Activated CD4-positive, alpha-beta T cell treated with anti-CD3 and anti-CD28 coated beads for 48 hours (primary cell): ENCODE results near the gene DRD4.

ENCODE experiments used
- DNase-seq: peaks from one replicate; pipeline ENCODE4 v3.0.0-alpha.2; 2020

The DRD4 gene

DNA sequence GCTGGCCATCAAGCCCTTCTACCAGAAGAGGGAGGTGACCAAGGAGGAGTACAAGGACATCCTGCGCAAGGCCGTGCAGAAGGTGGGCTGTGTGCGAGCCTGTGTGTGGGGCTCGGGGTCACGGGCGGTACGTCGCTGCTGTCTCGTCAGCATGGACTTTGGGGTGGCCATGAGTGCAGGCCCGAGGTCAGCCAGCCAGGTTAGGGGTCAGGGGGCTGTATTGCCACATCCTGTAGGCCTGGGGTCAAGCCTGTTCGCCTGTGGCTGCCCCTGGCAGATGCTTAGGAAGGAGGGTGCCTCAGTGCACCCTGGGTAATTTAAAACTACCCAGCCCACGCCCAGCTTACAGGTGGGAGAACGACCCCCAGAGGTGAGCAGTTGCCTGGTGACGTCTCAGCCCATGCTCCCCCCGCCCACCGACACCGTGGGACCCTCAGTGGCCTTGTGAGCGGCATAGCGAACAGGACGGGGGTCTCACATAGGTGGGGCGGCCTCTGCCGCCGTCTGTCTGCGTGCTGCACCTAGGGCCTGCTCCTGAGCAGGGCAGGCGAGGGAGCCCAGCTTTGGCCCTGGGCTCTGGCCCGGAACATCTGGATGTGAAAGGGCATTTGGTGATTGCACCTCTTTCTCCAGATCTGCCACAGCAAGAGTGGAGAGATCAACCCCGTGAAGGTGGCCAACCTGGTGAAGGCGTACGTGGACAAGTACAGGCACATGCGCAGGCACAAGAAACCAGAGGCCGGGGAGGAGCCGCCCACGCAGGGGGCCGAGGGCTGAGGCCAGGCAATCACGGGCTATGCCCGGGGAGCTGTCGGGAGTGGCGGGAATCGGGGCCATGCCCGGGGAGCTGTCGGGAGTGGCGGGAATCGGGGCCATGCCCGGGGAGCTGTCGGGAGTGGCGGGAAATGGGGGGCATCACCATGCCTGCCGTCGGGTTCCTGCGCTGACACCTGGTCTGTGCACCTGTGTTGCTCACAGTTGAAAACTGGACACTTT lies 25.8 kb upstream of the DRD4 start:
- peak; percentile 4 for DNase-seq

DNA sequence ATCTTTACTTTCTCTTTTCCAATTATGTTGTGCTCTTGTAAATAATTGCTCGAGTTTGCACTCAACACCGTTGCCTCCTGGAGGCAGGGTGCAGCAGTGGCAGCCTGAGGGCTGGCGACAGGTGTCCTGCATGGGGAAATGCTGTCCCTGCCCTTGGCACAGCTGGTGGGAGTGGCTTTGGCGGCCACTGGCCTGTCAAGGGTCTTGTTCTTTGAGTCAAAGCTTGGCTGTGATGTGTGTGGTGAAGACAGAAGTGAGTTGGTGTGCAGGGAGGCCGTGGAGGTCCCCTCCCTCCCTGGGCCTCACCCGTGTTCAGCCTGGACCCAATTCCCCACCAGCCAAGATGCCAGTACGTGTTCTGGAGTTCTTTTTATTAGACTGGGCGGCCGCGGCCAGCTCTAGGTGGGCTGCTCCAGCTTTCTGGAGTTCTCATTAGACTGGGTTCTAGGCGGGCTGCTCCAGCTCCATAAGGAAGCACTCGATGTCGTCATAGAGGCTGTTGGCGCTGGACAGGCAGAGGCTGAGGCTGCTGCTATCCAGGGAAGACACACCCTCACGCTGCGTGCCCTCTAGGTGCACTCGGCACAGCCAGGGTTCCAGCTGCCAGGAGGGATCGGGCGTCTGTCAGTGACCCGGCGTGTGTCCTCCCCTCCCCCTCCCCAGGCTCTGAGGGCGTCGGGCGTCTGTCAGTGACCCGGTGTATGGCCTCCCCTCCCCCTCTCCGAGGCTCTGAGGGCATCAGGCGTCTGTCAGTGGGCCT lies 24.7 kb upstream of the DRD4 start:
- DNase-seq = peak; percentile 47

DNA sequence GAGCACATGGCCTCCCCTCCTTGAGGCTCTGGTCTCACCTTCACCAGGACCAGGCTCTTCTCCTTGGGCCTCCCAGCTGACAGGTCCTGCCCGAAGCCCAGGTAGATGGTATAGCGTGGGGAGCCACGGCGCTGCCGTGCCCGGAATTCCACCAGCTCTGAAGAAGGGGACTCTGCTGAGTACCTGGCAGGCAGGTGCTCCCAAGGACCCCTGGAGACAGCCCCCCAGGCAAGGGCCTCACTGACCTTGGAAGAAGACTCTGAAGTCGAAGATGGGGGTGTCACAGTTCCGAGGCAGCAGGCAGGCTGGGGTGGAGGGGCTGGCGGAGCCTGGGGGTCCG lies 24.1 kb upstream of the DRD4 start:
- DNase-seq = no peak

DNA sequence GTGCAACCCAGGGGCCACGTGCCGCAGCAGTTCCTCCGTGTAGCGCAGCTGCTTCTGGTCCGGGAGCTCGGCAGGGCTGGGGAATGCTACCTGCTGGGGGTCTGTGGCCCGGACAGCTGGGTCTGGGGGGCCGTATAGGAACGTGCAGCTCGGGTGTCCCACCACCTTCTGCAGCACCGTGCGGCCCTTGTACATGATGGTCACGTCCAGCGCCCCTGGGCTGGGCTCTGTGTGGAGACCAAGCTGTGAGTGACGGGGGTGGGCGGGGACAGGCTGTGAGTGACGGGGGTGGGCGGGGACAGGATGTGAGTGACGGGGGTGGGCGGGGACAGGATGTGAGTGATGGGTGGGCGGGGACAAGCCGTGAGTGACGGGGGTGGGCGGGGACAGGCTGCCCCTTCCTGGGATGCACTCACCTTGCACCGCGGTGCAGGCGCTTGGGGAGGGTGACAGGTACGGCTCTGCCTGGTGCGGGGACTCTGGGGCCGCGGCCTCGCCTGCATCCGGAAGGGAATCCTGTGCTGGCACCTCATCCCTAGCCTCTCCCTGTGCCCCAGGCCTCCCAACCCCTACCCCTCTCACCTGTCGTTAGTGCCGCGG lies 23.6 kb upstream of the DRD4 start:
- DNase-seq = peak; percentile 89

DNA sequence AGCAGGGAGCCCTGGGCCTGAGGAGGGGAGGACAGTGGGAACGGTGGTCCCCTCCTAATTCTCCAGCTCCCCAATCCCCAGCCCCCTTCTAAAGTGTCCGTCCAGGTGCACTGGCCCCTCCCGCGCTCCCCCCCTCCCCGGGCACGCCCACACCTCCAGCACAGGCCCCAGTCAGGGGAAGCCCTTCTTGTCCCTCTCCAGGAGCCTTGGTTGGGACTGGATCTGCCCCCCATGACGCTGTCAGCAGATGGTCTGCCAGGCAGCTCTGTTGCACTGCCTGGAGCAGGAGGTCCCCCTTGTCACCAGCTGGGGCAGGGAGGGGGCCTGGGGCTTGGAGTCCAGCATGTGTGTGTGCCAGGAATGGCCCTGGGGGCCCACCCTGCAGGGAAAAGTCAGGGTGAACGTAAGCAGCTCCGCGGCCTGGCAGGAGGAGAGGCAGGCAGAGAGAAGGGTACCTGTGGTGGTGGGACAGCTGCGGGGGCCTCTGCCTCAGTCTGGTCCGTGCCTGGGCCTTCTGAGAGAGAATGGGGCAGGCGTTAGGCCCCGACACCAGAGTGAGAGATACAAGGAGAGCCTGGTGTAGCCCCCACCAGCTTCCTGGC lies 22.9 kb upstream of the DRD4 start:
- DNase-seq = peak; percentile 23

DNA sequence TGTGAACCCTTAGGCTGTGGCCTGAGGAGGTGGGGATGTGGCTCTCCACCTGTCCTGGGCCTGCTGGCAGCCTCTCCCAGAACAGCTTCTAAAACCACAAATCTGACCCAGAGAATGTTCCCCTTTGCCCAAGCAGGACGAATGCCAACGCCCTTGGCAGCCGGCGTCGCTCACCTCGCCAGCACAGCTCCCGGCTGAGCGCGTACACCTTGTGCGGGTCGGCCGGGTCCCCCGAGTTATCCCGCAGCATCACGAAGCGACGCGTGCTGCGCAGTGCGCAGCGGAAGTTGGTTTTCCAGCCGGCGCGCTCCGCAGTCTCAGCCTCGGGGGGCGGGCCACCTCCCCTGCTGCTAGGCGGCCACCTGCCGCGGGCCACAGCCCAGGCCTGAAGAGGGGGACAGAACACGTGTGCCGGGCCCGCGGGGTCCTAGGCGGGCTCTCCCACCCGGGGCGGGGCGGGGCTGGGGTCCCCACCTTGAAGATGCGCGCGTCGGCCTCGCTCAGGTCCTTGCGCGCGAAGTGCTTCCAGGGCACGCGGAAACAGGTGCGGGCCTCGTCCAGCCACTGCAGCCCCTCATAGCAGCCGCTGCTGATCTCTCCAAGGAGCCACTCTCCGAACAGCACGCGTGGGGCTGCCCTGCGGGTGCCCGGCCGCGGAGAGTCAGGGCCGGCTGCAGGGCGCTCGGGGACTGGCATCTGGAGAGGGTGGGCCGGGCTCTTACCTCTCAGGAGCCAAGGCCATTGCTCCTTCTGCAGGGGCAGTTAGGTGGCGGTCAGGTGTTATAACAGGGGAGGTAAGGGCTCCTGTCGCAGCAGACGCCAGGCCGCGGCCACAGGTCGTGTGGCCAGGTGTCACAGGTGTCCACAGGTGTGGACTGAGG lies 22.2 kb upstream of the DRD4 start:
- DNase-seq = peak; percentile 16

DNA sequence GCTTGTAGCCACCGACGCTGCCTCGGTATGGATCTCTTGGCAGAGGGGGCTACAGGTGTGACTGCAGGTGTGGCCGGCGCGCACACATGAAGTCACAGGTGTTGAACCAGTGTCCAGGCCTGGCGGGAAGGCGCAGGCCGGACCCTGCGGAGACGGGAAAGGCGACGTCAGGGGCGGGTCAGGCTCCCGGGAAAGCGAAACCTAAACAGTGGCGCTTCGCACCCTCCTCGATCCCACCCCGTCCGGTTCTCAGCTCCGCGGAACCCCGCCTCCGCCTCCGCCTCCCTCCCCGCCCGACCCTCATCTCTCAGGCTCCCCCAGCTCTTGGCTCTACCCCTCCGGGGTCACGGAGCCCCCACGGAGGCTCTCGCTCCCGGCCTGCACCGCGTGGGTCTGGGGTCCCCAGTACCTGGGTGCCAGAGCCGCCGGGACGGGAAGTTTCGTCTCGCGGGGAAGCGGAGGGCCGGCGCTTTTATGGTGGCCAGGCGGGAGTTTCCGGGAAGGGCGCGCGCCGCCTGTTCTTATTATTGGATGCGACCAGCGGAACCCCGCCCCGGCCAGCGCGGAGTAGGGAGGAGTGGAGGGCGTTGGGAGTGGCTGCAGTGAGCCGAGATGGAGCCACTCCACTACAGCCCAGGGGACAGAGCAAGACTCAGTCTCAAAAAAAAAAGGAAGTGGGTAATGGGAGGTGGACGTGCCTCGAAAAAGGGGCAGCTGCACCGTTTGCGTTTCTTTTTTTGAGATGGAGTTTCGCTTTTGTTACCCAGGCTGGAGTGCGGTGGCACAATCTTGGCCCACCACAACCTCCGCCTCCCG lies 21.4 kb upstream of the DRD4 start, which contains the start of gene IRF7:
IRF7 (minus strand) TSS at position 447 of the 816 bp plus-strand sequence. CDS start 586 bp downstream, outside the sequence.
- DNase-seq = peak; percentile 88

DNA sequence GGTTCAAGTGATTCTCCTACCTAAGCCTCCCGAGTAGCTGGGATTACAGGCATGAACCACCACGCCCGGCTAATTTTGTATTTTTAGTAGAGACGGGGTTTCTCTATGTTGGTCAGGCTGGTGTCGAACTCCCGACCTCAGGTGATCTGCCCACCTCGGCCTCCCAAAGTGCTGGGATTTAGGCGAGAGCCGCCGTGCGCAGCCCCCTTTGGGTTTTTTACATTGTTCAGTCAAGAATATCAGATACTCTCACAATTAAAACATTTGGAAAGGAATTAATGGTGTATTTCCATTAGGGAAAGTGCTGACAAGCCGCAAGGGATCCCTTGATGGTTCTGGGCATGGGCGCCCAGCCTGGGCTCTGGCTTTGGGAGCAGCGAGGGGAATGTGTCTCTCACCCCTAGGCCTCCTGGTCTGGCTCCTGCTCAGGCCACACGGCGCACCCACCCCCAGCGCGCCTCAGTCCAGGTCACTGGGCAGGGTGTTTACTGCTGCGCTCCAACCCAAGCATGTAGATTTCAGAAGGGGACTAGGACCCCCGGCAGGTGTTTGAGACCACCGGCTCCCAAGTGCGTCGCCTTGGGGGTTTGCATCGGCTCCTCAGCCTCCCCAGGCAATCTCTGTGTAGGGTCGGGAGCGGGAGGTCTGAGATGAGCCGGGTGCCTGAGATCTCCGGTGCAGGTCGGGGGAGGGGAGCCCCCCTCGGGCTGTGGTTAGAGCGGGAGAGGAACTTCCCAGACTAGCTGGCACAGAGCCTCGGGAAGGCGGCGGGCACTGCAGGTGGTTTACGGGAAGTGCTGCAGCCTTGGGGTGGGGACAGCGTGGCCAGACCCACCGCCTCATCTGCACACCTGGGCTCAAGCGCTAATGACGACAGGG lies 20.5 kb upstream of the DRD4 start:
- DNase-seq = peak; percentile 3

DNA sequence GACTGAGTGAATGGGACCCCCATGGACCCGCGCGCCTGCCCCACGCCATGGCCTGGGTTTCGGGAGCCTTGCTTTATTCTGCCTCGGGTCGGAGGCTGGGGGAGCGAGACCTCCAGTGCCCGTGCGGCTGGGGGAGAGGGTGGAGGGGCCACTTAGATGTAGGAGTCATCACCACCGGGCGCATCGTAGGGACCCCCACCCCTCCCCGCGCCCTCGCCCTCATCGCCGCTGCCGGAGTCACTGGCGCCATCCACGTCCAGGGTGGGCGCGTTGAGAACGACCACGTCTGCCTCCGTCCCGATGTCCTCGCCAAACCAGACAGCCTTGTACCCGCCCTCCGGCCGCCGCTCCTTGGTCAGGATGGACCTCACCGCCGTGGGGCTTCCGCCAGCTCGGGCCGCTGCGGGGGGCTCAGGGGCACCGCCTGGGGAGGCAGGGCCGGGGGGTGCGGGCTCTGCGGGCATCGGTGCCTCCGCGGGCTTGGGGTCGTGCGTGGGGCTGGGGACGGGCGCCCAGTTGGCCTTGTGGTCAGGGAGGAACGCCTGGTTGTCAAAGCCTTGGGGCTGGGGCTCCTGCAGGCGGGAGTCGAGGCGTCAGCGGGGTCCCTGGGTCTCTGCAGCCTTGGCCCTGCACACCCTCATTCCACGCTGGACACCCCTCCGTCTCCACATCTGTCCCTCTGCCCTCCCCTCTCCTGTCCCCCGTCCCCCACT lies 19.7 kb upstream of the DRD4 start:
- peak; percentile 6 for DNase-seq

DNA sequence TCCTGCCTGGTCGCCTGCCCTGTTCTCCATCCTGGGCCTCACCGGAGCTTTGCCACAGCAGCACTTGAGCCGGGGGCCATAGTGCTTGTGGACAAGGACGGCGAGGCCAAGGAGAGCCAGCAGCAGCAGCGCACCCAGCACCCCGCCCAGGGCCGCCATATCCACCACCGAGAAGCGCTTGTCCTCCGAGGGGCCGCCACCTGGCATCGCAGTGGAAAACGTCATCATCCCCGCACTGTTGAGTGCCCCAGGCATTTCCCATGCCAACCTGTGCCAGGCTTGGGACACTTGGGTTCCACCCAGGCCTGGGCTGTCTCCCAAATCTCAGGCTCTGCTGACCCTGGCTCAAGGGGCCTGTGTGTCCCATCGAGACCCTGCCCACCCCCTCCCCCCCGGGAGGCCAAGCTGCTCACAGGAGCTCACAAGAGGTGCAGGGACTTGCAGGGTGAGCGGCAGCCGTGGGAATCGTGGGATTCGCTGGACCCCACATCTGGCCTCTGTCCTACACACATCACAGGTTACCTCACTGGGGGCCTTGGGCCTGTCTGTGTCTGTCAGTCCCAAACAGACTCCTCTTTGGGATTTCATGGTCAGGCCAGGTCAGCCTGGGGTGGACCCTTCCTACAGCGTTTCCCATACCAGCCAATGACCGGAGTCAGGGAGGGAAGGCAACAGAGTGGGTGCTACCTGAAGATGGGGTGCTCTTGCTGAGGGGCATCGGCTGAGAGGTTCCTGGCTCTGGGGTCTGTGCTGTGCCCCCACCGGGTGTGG lies 19.0 kb upstream of the DRD4 start:
- DNase-seq = peak; percentile 6

DNA sequence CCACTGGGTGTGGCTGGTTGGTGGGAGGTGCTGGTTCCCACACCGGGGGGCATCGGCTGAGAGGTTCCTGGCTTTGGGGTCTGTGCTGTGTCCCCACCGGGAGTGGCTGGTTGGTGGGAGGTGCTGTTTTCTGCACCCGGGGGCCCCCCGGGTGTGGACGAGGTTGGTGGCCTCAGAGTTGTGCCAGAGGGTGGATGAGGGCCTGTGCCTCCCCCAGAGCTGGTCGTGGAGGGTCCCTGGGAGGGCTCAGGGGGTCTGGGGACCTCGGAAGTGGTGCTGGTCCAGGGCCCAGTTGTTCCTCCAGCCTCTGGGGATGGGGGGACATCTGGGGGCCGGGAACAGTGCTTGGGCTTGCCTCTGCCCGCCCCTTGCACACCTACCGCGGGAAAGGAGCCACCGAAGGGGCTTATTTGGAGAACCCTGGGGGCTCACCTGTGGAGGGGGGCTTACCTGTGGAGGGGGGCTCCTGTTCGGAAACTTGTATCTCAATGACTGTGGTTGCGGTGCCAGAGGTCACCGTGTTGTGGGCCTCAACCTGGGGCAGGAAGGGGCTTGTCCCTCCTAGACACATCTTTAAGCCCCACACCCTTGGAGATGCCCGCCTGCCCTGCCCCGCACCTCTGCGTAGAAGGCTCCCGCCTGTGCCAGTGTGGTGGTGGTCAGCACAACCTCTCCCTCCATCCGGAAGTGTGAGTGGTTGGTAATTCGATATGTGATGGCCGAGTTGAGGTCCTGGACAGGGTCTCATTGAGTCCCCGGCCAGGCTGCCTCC lies 18.0 kb upstream of the DRD4 start:
- DNase-seq = no peak

DNA sequence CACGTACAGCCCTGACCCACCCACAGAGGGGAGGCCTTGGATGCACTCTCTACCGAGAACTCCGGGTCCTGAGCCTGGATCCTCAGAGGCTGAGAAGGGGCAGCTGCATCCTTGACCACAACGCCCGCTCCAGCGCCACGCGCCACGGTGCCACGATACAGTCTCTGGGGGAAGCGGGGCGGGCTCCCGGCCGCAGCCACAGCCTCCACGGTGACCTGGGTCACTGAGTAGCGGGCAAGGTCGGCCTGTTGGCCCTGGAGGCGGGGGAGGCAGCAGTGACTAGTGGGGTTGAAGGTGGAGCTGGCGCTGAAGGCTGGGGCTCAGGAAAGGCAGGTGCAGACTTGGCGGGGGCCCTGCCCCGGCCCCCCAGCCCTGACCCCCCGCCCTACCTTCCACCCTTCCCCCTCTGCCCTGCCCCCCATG lies 17.4 kb upstream of the DRD4 start:
- DNase-seq = no peak

DNA sequence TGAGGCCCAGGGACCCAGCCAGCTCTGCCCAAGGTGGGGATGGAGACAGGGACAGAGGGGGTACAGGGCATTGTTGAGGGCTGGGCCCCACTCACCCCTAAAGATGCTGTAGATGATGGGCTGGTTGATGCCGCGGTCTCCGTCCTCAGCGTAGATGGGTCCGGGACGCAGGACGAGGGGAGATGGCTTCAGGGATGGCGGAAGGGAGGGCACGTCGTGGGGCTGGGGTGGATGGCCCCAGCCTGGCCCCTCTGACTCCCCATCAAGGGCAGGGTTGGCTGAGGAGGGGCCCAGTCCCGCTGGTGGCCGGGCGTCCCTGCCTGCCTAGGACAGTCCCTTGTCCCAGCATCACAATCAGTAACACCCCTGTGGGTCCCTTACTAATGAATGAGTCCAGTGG lies 16.9 kb upstream of the DRD4 start:
- DNase-seq = no peak

DNA sequence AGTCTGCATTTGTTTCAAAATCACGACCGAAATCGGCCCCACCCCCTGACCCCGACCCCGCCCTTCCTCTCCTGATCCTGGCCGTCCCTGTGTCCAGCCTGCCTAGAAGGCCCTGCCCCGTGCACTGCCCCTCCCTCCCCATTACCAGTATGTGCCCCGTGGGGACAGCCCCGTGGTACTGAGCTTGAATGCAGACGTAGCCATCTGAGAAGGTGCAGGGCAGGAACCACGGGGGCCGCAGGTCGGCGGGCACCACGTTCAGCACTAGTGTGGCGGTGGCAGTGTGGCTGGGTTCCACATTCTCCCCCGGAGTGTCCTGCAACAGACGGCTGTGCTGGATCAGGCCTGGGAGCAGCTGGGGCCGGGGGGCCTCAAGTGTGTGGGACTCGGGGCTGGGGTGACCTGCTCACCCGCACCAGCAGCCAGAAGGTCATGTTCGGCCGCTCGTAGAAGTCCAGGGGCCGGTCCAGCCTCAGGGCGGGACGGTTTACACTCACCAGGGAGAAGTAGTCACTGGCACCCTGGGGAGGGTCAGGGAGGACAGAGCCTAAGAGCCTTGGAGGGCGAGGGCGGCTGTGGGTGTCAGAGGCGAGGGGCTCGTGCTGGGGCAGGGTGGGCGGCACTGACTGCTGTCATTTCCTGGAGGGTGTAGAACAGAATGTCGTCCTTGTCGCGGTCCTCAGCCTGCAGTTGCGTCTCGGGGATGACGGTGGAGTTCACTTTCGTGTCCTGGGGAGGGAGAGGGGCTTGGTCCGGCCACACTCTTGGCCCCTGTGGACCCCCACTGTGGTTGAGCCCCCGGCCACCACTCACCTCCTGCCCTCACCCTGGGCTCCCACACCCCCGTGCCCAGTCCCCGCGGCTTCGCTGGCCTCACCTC lies 15.9 kb upstream of the DRD4 start:
- peak; percentile 4 for DNase-seq

DNA sequence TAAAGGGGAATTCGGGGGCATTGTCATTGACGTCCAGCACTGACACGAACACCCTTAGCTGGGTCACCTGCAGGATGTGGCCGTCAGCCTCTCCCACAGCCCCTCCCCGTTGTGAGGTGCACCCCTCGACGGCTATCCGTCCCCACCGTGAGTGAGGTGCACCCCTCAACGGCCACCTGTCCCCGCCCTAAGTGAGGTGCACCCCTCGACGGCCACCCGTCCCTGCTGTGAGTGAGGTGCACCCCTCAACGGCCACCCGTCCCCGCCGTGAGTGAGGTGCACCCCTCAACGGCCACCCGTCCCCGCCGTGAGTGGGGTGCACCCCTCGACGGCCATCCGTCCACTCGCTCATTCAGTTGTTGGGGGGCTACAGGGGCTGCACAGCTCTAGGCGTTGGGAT lies 15.2 kb upstream of the DRD4 start:
- no peak for DNase-seq

DNA sequence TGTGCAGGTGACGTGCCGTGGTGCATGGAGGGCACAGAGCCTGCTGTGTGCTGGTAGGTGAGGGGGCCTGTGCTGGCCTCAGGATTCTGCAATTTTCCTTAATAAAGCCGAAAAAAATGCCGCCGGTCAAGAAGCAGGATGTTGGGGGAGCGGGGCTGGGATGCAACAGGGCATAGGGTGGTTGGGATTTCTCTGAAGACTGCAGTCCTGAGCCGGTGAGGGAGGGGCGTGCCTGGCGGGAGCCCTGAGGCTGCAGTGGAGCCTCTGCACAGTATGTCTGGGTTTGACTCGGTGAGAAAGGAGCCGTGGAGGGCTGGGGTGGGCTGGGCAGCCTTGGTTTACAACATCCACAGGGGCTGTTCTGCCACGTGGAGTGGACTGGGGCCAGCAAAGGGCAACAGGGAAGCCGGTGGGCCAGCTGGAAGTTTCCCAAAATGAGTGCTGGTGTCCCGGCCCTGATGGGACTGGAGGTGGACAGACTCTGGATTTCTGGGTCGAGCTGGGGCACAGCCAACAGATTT lies 13.7 kb upstream of the DRD4 start:
- peak; percentile 3 for DNase-seq
